ENCODE data around the gene TRIO.

Gene TRIO

GRCh38 chr5:14438195-14438606 lies 295.1 kb downstream of the TRIO start:
- no peak for DNase-seq (ENCODE audit: low spot score)

DNA sequence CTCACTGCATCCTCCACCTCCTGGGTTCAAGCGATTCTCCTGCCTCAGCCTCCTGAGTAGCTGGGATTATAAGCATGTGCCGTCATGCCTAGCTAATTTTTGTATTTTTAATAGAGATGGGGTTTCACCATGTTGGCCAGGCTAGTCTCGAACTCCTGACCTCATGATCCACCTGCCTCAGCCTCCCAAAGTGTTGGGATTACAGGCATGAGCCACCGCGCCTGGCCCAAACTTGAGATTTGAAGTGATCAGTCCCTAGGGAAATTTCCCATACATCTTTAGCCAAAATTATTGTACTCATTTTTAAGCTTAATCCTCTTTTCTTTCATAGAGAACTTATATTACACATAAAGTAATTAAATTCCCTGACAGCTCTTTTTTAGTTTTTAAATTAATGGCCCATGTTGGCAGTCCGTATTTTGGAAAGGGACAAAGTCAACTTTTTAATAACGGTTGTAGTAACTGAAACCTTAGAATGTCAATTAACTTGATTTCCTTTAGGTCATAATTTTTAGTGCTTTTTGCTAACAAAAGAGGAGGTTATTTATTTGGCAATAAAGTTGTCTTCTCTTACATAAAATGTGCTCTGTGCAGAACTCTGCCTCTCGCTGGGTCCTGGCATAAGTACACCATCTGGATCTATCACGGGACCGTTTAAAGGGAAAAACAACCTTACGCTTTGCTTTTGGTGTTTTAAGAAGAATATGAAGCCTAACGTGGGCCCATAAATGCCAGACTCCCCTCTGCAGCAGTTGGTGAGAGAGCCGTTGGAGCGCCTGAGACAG lies 296.1 kb downstream of the TRIO start:
- DNase-seq (ENCODE audit: low spot score), result no peak

DNA sequence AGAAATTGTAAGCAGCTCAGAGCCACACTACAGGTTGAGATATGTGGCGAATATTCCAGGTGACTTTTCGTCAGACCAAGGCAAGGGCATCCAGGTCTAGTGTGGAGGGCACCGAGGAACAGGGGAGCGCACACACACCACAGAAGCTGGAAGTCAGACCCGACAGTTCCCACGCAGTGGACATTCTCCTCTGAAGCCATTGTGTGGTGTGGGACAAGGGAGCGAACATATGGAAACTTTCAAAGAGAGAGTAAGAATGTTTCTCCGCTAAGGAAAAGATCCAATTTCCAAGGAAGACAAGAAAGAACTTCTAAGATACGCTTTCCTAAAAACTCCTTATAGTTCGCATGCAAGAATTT lies 297.1 kb downstream of the TRIO start:
- no peak for DNase-seq (ENCODE audit: low spot score)

- DNase-seq (ENCODE audit: low spot score), result no peak
Observed at GRCh38 chr5:14440582-14441431, 297.7 kb downstream of the TRIO start.

DNA sequence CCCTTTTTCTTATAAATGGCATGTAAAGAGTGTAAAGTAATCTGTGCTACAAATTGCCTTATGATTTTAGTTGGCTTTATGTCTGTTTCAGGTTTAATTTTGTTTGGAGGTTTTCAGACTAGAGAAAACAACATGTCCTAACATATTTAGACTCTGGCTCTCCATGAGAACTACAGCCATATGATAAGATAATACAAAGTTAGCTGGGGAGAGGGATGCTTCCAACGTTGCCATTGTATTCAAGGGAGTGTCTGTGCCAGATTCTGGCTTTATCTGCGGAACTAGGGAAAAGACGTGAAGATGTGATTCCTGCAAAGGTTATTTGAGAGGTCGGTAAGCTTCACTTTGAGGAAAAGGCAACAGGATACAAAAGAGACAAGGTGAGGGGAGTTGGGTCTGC lies 298.5 kb downstream of the TRIO start:
- no peak for DNase-seq (ENCODE audit: low spot score)

DNA sequence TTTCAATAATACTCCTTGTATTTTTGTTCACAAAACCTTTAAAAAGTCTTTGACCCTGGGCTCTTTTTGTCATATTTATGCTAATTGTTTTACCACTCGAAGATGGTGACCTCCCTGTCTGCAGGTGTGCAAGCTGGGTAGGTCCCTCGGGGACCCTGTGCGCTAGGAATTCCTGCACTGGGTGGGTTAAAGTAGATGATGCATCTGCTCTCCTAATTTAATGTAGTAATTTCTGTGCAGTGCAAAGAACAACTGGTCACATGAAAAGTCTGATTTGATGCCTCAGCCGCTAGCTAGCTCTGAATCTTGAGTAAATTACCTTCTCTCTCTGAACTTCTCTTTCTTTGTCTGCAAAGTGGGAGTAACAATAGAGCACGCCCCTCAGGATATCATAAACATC lies 299.4 kb downstream of the TRIO start:
- no peak for DNase-seq (ENCODE audit: low spot score)

DNA sequence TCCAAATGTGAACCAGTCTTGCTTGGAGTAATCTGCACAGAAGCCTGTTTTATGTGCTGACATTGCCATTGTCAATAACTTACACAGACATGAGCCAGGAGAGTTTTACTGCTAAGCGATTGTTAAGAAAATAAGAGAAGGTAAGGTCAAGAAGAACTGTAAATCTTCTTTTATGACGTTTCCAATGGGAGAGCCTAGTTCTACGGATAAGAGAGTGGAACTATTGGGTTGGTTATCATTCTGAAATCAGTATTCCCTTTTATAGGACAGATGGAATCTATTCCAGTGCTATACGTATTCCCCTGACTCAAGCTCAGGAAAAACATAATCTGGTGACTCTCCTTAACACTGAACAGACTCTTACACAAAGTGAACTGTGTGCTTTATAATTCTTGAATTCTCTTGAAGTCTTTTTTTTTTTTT lies 300.5 kb downstream of the TRIO start:
- DNase-seq (ENCODE audit: low spot score), result no peak

DNA sequence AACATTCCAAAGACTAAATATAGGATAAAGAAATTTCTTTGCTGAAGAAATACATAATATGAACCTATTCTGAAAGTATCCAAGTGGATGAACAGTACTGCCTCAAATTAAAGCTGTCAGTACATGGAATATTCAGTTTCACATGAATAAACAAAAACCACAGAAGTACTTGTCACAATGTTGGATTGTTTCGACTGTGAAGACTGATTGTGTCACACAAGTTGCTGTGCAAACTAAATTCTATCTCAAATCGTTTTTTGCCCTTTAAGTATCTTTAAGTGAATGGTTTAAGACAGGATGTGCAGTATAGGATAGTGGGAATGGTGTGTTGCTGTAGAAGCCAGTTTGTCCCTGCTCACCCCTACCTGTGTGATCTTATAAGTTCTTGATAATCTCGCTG lies 301.0 kb downstream of the TRIO start:
- no peak for DNase-seq (ENCODE audit: low spot score)

DNA sequence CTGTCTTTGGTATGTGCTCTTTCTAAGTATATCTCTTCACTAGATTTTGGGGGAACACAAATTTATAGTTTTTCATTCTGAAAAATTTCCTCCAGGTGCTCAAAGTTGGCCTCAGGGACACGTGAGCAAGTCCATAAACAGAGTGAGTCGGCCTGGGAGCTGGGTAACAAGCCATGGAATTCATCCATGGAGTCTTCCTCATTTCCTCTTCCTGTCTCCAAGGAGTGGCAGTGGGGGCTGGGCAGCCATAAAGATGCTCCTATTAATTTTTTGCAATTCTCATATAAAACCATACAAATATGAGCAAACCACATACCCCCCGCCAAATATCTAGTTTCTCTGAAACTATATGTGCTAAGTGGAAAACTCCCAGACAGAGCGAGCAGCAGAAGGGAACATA lies 301.9 kb downstream of the TRIO start:
- no peak for DNase-seq (ENCODE audit: low spot score)

DNA sequence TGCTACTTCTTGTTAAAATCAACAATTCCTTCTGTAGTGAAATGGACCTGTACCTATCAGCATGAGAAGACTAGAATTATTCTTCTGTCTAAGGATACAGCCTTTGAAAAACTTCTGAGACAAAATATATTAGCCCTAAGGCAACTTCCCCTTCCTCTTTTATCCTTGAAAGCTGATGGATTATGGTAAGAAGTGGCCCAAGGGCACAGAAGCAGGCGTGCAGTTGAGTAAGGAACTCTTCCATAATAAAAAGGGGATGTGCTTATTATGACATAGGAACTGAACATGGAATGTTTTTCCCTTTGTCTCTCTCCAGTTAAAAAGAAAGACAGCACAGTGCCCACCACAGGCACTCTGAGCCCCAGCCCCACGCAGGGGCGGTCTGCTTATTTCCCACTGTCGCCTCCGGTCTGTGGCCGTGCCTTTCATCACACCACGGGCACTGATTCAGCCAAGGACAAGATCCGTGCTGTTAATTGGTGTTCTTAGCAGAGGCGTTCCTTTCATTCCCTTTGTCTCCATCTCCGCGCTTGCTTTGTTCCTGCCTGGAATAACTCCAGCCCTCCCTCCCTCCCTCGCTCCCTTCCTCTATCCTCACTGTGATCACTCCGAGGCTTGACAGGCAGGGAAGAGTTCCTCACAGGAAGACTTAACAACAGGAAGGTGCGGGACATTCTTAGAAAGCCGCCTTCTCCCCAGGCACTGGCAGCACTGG lies 302.6 kb downstream of the TRIO start:
- DNase-seq (ENCODE audit: low spot score), result no peak

GRCh38 chr5:14447958-14448911 lies 305.1 kb downstream of the TRIO start:
- DNase-seq (ENCODE audit: low spot score), result no peak

- DNase-seq (ENCODE audit: low spot score), result no peak
Observed at GRCh38 chr5:14449052-14449661, 306.0 kb downstream of the TRIO start.

GRCh38 chr5:14450018-14450524 lies 306.9 kb downstream of the TRIO start:
- DNase-seq (ENCODE audit: low spot score), result no peak

DNA sequence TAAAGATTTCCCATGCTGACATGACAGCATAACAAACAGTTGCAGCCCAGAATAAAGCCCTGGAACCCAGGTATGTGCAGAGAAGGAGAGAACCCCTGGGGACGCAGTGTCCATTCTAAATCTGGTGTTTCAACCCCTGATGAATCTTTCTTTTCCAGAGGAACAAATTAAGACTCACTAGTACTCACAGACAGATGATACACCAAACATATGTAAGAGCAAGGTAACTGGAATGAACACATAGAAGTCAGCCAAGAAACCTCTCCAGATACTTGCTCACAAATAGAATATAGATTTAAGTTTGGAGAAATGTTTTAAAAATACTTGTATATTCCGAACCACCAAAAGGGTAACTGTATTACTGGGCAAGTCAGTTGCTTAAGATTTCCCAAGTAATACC lies 307.6 kb downstream of the TRIO start:
- no peak for DNase-seq (ENCODE audit: low spot score)

- no peak for DNase-seq (ENCODE audit: low spot score)
Observed at GRCh38 chr5:14451871-14452270, 308.7 kb downstream of the TRIO start.

DNA sequence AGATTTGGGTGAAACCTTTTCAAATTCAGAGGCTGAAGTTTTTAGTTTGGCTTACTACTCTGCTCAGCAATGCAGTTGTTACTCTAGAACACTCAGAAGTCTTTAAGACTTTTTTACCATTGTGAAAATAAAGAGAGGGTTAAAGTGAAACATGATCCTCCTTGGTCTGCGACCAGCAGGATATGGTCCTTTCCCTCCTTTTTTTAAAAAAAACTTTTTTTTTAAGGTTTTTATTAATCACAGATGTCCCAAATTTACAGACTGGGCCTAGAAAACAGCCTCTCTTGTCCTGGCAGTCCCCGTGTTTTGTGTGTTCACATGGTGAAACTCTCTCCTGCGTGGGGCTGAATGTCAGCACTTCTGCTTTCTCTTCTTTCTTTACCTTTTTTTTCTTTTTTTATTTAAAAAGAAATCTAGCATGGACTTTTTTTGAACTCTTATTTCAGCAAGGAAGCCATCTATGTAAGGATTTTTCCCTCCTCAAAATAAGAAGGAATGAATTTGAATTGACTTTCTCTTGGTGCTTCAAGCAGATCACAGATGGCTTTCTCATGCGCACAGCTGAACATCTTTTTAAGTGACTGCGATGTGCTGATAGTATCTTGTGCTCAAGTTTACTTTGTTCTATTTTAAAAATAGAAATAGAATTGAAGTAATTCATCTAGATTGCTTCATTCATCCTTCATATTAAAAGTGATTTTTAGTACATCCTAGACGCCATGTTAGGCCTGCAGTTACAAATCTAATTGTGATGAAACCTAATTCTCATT lies 309.7 kb downstream of the TRIO start:
- no peak for DNase-seq (ENCODE audit: low spot score)

GRCh38 chr5:14453481-14453880 lies 310.3 kb downstream of the TRIO start:
- no peak for DNase-seq (ENCODE audit: low spot score)

DNA sequence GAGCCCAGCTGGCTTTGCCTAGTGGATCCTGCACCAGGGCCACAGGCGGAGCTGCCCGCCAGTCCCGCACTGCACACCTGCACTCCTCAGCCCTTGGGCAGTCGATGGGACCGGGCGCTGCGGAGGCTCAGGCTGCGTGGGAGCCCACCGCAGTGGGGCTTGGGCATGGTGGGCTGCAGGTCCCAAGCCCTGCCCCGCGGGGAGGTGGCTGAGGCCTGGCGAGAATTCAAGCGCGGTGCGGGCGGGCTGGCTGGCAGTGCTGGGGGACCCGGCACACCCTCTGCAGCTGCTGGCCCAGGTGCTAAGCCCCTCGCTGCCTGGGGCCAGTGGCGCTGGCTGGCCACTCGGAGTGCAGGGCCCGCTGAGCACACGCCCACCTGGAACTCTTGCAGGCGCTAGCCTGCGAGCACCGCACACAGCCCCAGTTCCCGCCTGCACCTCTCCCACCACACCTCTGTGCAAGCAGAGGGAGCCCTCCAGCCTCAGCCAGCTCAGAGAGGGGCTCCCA lies 312.7 kb downstream of the TRIO start:
- no peak for DNase-seq (ENCODE audit: low spot score)

GRCh38 chr5:14457476-14457875 lies 314.3 kb downstream of the TRIO start:
- DNase-seq (ENCODE audit: low spot score), result no peak

DNA sequence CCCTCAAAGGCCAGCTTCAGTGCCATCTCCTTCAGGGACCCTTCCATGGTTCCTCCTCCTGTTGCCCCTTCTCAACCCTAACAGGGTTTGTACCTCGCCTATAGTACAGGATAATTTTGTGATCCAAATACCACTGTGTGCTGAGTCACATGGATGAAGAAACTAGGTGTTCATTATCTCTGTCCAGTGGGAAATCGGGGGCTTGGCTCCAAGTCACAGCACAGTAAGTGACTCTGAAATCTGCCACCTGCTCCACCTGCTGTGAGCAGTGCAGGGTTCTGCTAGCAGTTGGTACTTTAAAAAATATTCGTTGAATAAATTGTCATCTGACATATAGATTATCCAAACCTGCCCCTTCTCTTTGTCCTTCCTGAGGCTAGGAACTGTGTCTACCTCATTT lies 315.3 kb downstream of the TRIO start:
- no peak for DNase-seq (ENCODE audit: low spot score)
